ENCODE data around the gene FAM78A. TPM values are rescaled to one million over a fixed set of nuclear protein-coding genes. Genes with fewer than 3 reads are reported as not detected.

The FAM78A gene
- total RNA-seq, 1 donor from 2014 or later, result 0.73 TPM

DNA sequence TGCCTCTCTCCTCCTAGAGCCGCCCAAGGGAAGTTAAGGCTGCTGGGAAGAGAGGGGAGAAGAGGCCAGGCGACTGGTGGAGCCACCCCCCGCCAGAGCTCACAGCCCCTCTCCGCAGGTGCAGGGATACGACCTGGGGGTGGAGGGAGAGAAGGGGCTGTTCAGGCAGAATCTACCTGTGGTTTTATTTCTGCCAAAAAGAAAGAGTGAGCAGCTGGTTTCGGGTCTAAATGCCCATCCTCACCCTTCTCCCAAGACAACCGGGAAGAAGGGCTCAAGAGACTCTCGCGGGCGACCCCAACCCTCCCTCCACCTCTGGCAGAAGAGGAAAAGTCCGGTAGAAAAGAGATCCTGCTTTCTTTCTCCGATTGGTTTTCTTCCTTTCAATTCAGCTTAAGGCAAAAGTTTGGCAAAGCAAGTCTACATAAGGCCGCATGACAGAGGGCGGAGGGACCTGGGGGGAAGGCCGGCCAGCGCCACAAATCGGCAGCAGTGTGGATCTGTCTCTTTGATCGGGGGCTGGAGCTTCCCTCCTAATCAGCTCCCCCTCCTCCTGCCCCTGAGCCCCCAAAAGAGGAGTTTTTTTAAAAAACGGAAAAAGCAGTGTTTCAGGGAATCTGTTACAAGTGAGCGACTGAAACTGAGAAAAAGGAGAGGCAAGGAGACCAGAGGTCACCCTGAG lies 16.3 kb downstream of the FAM78A start:
- FAIRE-seq, result no peak
- no peak for TF ChIP-seq CTCF (IDR thresholded peaks at IDR 0.05; ENCODE audit: insufficient read depth, low read depth, low read length)
- no peak for TF ChIP-seq EZH2 (IDR thresholded peaks at IDR 0.05; ENCODE audit: insufficient read depth, low read length)
- Histone ChIP-seq H3K27me3 (ENCODE audit: insufficient read depth, low read length) (no peaks in the 10 kb centered on the region), H3K9me3 (ENCODE audit: insufficient read depth, low read depth, low read length) (no peaks in the 10 kb centered on the region), H3K27ac (ENCODE audit: low read depth, low read length) (no peak overlapping the region), H2AFZ (ENCODE audit: low read depth, low read length) (no peak overlapping the region), H3K4me1 (ENCODE audit: insufficient read depth, low read length) (peaks cover 10% of the 10 kb centered on the region), H3K4me3 (ENCODE audit: insufficient read depth, low read depth, low read length) (no peak overlapping the region), H4K20me1 (ENCODE audit: insufficient read depth, low read length) (no peaks in the 10 kb centered on the region), H3K79me2 (ENCODE audit: insufficient read depth, low read length) (no peaks in the 10 kb centered on the region), H3K4me2 (ENCODE audit: low read length) (no peak overlapping the region), H3K9ac (ENCODE audit: low read length) (no peak overlapping the region), H3K36me3 (ENCODE audit: insufficient read depth, low read length) (no peaks in the 10 kb centered on the region)
- no peak overlapping the region for H3K27ac Mint-ChIP-seq (ENCODE audit: unreplicated experiment)
- DNase-seq (ENCODE audit: low read depth), result no peak
- H3K36me3 Mint-ChIP-seq (ENCODE audit: low read depth, unreplicated experiment), result peaks cover 5% of the 10 kb centered on the region
- peaks cover 20% of the 10 kb centered on the region for H3K27me3 Mint-ChIP-seq (ENCODE audit: low read depth, unreplicated experiment)
- no peak overlapping the region for H3K4me3 Mint-ChIP-seq (ENCODE audit: unreplicated experiment)
- H3K4me1 Mint-ChIP-seq (ENCODE audit: low read depth, unreplicated experiment), result peaks cover 6% of the 10 kb centered on the region
- H3K9me3 Mint-ChIP-seq (ENCODE audit: unreplicated experiment), result peaks cover 2% of the 10 kb centered on the region

- no peak for TF ChIP-seq EZH2 (IDR thresholded peaks at IDR 0.05; ENCODE audit: insufficient read depth, low read length)
- TF ChIP-seq CTCF (IDR thresholded peaks at IDR 0.05; ENCODE audit: insufficient read depth, low read depth, low read length), result no peak
- Mint-ChIP-seq H3K9me3 (ENCODE audit: unreplicated experiment) (peaks cover 2% of the 10 kb centered on the region), H3K27me3 (ENCODE audit: low read depth, unreplicated experiment) (peaks cover 18% of the 10 kb centered on the region), H3K27ac (ENCODE audit: unreplicated experiment) (no peak overlapping the region), H3K4me1 (ENCODE audit: low read depth, unreplicated experiment) (peaks cover 6% of the 10 kb centered on the region), H3K4me3 (ENCODE audit: unreplicated experiment) (no peak overlapping the region), H3K36me3 (ENCODE audit: low read depth, unreplicated experiment) (peaks cover 5% of the 10 kb centered on the region)
- Histone ChIP-seq H3K36me3 (ENCODE audit: insufficient read depth, low read length) (no peaks in the 10 kb centered on the region), H4K20me1 (ENCODE audit: insufficient read depth, low read length) (no peaks in the 10 kb centered on the region), H3K27ac (ENCODE audit: low read depth, low read length) (no peak overlapping the region), H3K9ac (ENCODE audit: low read length) (no peak overlapping the region), H3K79me2 (ENCODE audit: insufficient read depth, low read length) (no peaks in the 10 kb centered on the region), H3K9me3 (ENCODE audit: insufficient read depth, low read depth, low read length) (no peaks in the 10 kb centered on the region), H3K4me3 (ENCODE audit: insufficient read depth, low read depth, low read length) (no peak overlapping the region), H3K4me2 (ENCODE audit: low read length) (no peak overlapping the region), H2AFZ (ENCODE audit: low read depth, low read length) (no peak overlapping the region), H3K27me3 (ENCODE audit: insufficient read depth, low read length) (no peaks in the 10 kb centered on the region), H3K4me1 (ENCODE audit: insufficient read depth, low read length) (peaks cover 10% of the 10 kb centered on the region)
- DNase-seq (ENCODE audit: low read depth), result no peak
- FAIRE-seq, result no peak
Observed at GRCh38 chr9:131259432-131259898, 16.8 kb downstream of the FAM78A start.

Measured in astrocyte (in vitro differentiated cells and primary cell).